Esophagus muscularis mucosa (tissue), 4 donors: Measurements from ENCODE around the gene SLC29A3. TPM values are rescaled to one million over a fixed set of nuclear protein-coding genes. Genes with fewer than 3 reads are reported as not detected.

ENCODE experiments used
- DNase-seq: peaks from one replicate; pipeline ENCODE4 v3.0.0-alpha.2; 2017; ENCODE audit errors: extremely low spot score
- H3K27ac ChIP-seq, 4 donors: fragments of 200-600 bp; sonication (generic); replicated peaks in 1 of 4; 1 replicate in 3 of 4; 2 replicates in 1 of 4; pipeline ENCODE4 v1.5.1; 2016 to 2019; ENCODE audit warnings: mild to moderate bottlenecking in 1 of 4
- H3K27me3 ChIP-seq, 4 donors: fragments of 200-600 bp; sonication (generic); one replicate each; pipeline versions ENCODE4 v1.5.1 to v1.6.0; 2016 to 2019
- H3K36me3 ChIP-seq, 4 donors: fragments of 200-600 bp; sonication (generic); one replicate each; pipeline ENCODE4 v1.5.1; 2016 to 2019
- H3K4me1 ChIP-seq, 4 donors: fragments of 200-600 bp; sonication (generic); one replicate each; pipeline ENCODE4 v1.5.1; 2016 to 2019
- H3K4me3 ChIP-seq, 4 donors: fragments of 200-600 bp; sonication (generic); 1 replicate in 2 of 4; 2 replicates in 2 of 4; pipeline ENCODE4 v1.5.1; 2016 to 2019; ENCODE audit warnings: mild to moderate bottlenecking in 4 of 4, moderate library complexity in 1 of 4
- H3K9me3 ChIP-seq, 4 donors: fragments of 200-600 bp; sonication (generic); 1 replicate in 3 of 4; 2 replicates in 1 of 4; pipeline ENCODE4 v1.5.1; 2016 to 2019
- EP300 ChIP-seq: sonication (generic); formaldehyde crosslinking; IDR thresholded peaks from one replicate; pipeline ENCODE4 v1.6.1; 2017; ENCODE audit warnings: antibody characterized with exemption
- POLR2A ChIP-seq: fragments of 450-650 bp; IDR thresholded peaks from one replicate; pipeline ENCODE4 v1.6.1; 2017; ENCODE audit warnings: antibody characterized with exemption, moderate library complexity, mild to moderate bottlenecking, low read depth
- POLR2AphosphoS5 ChIP-seq, 2 donors: sonication (generic); formaldehyde crosslinking; IDR thresholded peaks; one replicate each; pipeline ENCODE4 v1.6.1; 2017; ENCODE audit warnings: antibody characterized with exemption in 2 of 2
- WGBS: methylation state at CpG from one replicate; pipeline ENCODE4 v1.1.5; 2018; 5-methylcytosine and 5-hydroxymethylcytosine counted together
- intact Hi-C: fragments of 100-400 bp; cut with DNase I; formaldehyde crosslinking; loops from one replicate; pipeline ENCODE4 v1.15.1; 2023
- total RNA-seq, 4 donors: library from RNA; depleted of rRNA; stranded (reverse); fragments of >200 nt; gene quantifications; one replicate each; pipeline versions ENCODE4 v1.1.0 to v1.2.1, GENCODE V29; 2016
- TF ChIP-seq, protein P1 (sequence below), 3 experiments: fragments of 200-600 bp in 2 of 3; fragments of 450-650 bp in 1 of 3; sonication (generic) in 2 of 3; IDR thresholded peaks; one replicate each; pipeline ENCODE4 v1.5.1; 2017 to 2019; ENCODE audit warnings: antibody characterized with exemption in 3 of 3, mild to moderate bottlenecking in 2 of 3, moderate library complexity in 1 of 3

The SLC29A3 gene
- total RNA-seq, 4 donors from 2014 or later, result 4.0 to 6.9 (median 5.0) TPM

DNA sequence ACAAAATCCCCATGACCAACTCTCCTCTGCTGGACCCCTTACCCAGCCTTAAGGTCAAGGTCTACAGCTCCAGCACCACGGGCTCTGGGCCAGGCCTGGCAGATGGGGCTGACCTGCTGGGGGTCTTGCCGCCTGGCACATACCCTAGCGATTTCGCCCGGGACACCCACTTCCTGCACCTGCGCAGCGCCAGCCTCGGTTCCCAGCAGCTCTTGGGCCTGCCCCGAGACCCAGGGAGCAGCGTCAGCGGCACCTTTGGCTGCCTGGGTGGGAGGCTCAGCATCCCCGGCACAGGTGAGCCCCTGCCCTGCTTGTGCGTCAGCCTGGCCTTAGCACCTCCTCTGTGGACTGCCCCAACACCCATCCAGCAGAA is 27.5 kb upstream of the SLC29A3 start:
- Histone ChIP-seq H3K27ac (no peak overlapping the region), H3K9me3 (no peaks in the 10 kb centered on the region), H3K27me3 (no peaks in the 10 kb centered on the region), H3K36me3 (peaks cover 0 to 80% (median 19%) of the 10 kb centered on the region in 4 donors), H3K4me1 (peaks cover 0 to 5% (median 0%) of the 10 kb centered on the region in 4 donors), H3K4me3 (no peak overlapping the region)
- no peak for TF ChIP-seq POLR2AphosphoS5 (IDR thresholded peaks at IDR 0.05)
- TF ChIP-seq EP300, result no peak
- TF ChIP-seq, protein P1, sequence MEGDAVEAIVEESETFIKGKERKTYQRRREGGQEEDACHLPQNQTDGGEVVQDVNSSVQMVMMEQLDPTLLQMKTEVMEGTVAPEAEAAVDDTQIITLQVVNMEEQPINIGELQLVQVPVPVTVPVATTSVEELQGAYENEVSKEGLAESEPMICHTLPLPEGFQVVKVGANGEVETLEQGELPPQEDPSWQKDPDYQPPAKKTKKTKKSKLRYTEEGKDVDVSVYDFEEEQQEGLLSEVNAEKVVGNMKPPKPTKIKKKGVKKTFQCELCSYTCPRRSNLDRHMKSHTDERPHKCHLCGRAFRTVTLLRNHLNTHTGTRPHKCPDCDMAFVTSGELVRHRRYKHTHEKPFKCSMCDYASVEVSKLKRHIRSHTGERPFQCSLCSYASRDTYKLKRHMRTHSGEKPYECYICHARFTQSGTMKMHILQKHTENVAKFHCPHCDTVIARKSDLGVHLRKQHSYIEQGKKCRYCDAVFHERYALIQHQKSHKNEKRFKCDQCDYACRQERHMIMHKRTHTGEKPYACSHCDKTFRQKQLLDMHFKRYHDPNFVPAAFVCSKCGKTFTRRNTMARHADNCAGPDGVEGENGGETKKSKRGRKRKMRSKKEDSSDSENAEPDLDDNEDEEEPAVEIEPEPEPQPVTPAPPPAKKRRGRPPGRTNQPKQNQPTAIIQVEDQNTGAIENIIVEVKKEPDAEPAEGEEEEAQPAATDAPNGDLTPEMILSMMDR (IDR thresholded peaks at IDR 0.05), result no peak
- no peak for TF ChIP-seq POLR2A
- no peak for DNase-seq
- WGBS, result no CpG with 5 or more reads among the region's 13 CpGs
- intact Hi-C loops, result no loop called here

DNA sequence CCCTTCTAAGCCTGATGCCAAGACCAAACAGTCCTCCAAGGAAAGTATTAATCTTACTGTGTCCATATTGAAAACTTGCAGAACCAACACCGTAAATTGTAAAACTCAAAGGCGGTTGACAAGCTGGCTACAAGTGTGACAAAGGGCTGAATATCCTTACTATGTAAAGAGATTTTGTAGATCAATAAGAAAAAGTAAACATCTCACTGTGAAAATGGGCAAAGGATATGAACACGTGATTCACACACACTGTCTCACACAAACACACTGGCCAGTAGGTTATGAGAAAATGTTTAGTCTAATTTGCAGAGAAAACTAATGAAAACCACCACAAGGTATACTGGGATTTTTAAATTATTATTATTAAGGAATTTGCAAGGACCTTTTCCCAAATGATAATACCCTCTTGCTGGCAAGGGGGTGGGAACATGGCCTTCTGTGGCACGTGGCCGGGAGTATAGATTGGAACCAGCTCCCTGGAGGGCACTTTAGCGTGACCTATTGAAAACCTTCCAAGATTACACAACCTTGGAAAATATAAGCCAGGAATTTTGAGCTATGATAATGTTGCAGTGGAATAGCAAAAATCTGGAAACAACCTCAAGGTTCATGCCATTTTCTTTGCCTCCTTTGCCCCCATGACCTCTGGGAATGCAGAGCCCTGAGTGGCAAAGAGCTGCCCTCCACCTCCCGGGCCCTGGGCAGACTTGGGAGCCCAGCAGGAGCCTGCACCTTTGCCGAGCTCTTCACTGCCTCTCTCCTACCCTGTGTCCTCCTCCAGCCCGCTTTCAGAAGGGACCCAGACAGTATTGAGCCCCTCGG is 26.2 kb upstream of the SLC29A3 start:
- no peaks in the 10 kb centered on the region for H3K27me3 ChIP-seq
- no peaks in the 10 kb centered on the region for H3K9me3 ChIP-seq

DNA sequence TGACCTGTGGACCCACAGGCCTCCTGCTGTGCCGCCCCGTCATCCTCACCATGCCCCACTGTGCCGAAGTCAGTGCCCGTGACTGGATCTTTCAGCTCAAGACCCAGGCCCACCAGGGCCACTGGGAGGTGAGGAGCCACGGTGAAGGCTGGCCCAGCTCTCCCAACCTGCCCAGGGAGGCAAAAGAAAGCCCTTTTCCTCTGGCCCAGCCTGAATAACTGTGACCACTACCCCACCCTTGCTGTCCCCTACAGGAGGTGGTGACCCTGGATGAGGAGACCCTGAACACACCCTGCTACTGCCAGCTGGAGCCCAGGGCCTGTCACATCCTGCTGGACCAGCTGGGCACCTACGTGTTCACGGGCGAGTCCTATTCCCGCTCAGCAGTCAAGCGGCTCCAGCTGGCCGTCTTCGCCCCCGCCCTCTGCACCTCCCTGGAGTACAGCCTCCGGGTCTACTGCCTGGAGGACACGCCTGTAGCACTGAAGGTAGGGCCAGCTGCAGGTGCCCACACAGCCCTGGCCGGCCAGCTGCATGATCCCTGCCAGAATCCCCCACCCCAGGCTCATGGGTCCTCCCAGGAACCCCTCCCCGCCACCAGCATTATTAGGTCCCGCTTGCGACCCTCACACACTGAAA is 25.5 kb upstream of the SLC29A3 start:
- intact Hi-C loops, result no loop called here
- TF ChIP-seq POLR2A (no peak), EP300 (no peak), POLR2AphosphoS5 (IDR thresholded peaks at IDR 0.05) (no peak)
- TF ChIP-seq, protein P1 (IDR thresholded peaks at IDR 0.05), result no peak
- H3K9me3 ChIP-seq, result no peaks in the 10 kb centered on the region
- H3K27ac ChIP-seq, result no peak overlapping the region
- H3K4me3 ChIP-seq, result no peak overlapping the region
- H3K27me3 ChIP-seq, result no peaks in the 10 kb centered on the region
- 92% methylated on average over 5 of the region's 19 CpGs for WGBS
- DNase-seq, result no peak
- peaks cover 0 to 80% (median 14%) of the 10 kb centered on the region in 4 donors for H3K36me3 ChIP-seq
- H3K4me1 ChIP-seq, result peaks cover 0 to 5% (median 0%) of the 10 kb centered on the region in 4 donors

More for the DNA sequence above, 26.2 kb upstream of the SLC29A3 start:
- Histone ChIP-seq H3K4me1 (peaks cover 0 to 5% (median 0%) of the 10 kb centered on the region in 4 donors), H3K4me3 (no peak overlapping the region), H3K27ac (no peak overlapping the region), H3K36me3 (peaks cover 0 to 80% (median 18%) of the 10 kb centered on the region in 4 donors)
- 87% methylated on average over 9 of the region's 10 CpGs for WGBS
- no peak for TF ChIP-seq EP300
- TF ChIP-seq POLR2AphosphoS5 (IDR thresholded peaks at IDR 0.05), result no peak
- TF ChIP-seq POLR2A, result no peak
- TF ChIP-seq, protein P1 (IDR thresholded peaks at IDR 0.05), result no peak
- no peak for DNase-seq
- intact Hi-C loops, result no loop called here

DNA sequence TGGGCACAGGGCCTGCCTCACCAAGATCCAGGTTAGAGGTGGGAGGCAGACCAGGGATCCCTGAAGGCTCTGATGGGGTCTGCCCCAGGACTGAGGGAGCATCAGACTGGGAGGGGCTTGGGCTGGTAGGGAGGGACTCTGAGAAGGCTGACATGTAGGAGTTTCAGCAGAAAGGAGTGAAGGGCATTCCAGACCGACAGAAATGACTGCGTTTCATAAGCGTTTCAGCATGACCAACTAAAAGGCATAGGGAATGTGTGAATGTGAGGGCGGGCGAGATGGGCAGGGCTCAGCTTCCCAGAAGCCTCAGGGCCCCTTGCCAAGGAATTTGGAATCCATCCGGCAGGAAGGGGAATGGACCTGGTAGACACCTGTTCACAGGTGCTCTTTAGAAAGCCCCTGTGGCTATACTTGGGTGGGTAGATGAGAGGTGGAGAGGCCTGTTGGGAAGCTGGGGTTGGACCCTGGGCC is 24.9 kb upstream of the SLC29A3 start:
- H3K36me3 ChIP-seq, result peaks cover 0 to 84% (median 13%) of the 10 kb centered on the region in 4 donors

More for the DNA sequence above, 24.9 kb upstream of the SLC29A3 start:
- intact Hi-C loops, result no loop called here
- DNase-seq, result no peak
- no peak overlapping the region for H3K4me3 ChIP-seq
- TF ChIP-seq POLR2A (no peak), EP300 (no peak), POLR2AphosphoS5 (IDR thresholded peaks at IDR 0.05) (no peak)
- TF ChIP-seq, protein P1 (IDR thresholded peaks at IDR 0.05), result no peak
- 88% methylated on average over 6 of the region's 6 CpGs for WGBS
- H3K9me3 ChIP-seq, result no peaks in the 10 kb centered on the region
- no peak overlapping the region for H3K27ac ChIP-seq
- H3K27me3 ChIP-seq, result no peaks in the 10 kb centered on the region
- H3K4me1 ChIP-seq, result peaks cover 0 to 5% (median 0%) of the 10 kb centered on the region in 4 donors
